ENCODE results near the gene ADGRB3.

GRCh38 chr6:68826501-68826900 lies 191.4 kb downstream of the ADGRB3 start:
- TF ChIP-seq REST (IDR thresholded peaks at IDR 0.05) (no peak), TAF1 (conservative IDR thresholded peaks at IDR 0.05) (no peak), CTCF (IDR thresholded peaks at IDR 0.05; ENCODE audit: low read depth, low read length, missing input control) (no peak), RAD21 (IDR thresholded peaks at IDR 0.05) (no peak), YY1 (IDR thresholded peaks at IDR 0.05) (no peak), JUND (IDR thresholded peaks at IDR 0.05) (no peak), MAX (IDR thresholded peaks at IDR 0.05) (no peak), SP1 (IDR thresholded peaks at IDR 0.05) (no peak), EGR1 (IDR thresholded peaks at IDR 0.05; ENCODE audit: low read depth in 2 of 2) (no peak), FOXA1 (IDR thresholded peaks at IDR 0.05) (no peak), GABPA (IDR thresholded peaks at IDR 0.05 in 1 of 2, conservative IDR thresholded peaks at IDR 0.05 in 1 of 2) (no peak), RXRA (IDR thresholded peaks at IDR 0.05) (no peak), NR2F2 (IDR thresholded peaks at IDR 0.05) (no peak), ZBTB33 (IDR thresholded peaks at IDR 0.05) (no peak)
